SK-N-MC (cell line): Measurements from ENCODE around the gene CARD9.

Experiments
- EZH2 ChIP-seq: fragments of 200-600 bp; sonication (generic); IDR thresholded peaks from one replicate; pipeline ENCODE4 v1.6.1; 2017; ENCODE audit warnings: antibody characterized with exemption
- FOXP2 ChIP-seq: optimal IDR thresholded peaks from 2 replicates; pipeline ENCODE3; 2011; ENCODE audit warnings: mild to moderate bottlenecking, moderate library complexity; ENCODE audit not compliant: insufficient read depth; ENCODE audit errors: extremely low read length, control extremely low read depth
- POLR2AphosphoS5 ChIP-seq: IDR thresholded peaks from 2 replicates; pipeline ENCODE4 v1.6.1; 2012; ENCODE audit warnings: mild to moderate bottlenecking, low read depth, low read length, borderline replicate concordance

DNA sequence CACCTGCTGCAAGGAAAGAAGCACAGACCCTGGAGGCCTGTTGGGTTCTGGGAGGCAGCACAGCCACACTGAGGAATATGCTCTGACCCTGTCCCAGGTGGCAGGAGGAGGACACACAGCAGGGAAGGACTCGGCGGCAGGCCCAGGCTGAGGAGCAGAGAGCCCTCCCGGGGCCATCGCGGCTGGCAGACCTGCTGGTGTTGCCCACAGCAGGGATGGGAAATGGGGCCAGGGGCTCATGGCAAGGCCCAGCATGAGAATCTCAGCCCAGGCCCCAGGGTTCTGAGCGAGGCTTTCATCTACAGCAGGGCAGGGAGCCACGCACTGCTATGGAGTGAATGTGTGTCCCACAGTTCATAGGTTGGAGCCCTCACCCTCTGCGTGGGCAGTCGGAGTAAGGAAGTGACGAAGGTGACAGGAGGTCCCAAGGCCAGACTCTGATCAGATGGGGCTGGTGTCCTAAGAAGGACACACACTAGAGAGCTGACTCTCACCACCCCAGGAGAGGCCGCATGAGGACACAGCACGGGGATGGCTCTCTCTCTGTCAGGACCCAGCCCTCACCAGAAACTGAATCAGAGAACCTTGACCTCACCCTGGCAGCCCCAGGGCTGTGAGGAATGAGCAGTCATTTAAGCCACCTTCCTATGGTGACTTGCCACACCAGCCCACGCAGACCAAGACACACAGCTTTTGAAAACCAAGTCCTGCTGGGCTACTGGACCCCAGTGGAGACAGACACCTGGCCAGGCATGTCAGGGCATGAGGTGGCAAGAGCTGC lies 56.4 kb downstream of the CARD9 start:
- no peak for TF ChIP-seq EZH2
- no peak for TF ChIP-seq POLR2AphosphoS5
- TF ChIP-seq FOXP2, result no peak
